OCI-LY1 (cell line): Measurements from ENCODE around the gene S100A10.

Source experiments
- EZH2 ChIP-seq: fragments of 200-600 bp; sonication (generic), shearing (Covaris generic); IDR thresholded peaks from 2 replicates; pipeline ENCODE4 v1.8.0; 2017; ENCODE audit warnings: borderline replicate concordance, mixed run types, mild to moderate bottlenecking, antibody characterized with exemption, low read length, moderate library complexity, mixed read lengths
- TF ChIP-seq, protein P1 (sequence below): fragments of 200-600 bp; sonication (generic), shearing (Covaris generic); IDR thresholded peaks from 2 replicates; pipeline ENCODE4 v1.5.1; 2017; ENCODE audit warnings: mild to moderate bottlenecking, antibody characterized with exemption, low read length, moderate library complexity, mixed read lengths

DNA sequence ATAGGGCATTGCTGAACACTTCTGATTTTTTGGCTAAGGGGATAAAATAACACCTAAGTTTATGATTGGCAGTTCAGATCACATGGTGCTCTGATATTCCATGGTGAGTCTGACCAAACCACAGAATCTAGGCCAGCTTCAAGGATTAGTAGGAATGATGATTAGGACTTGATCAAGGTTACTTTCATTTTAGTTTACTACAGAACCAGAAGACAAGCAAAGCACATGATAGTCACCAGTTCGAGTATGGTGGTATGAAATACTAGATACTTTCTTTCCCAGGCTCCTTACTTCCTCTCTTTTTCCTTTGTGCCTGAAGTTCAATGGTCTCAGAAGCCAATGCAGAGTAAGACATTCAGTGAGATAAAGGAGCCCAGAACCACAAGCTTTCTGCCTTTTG is 26.6 kb downstream of the S100A10 start:
- no peak for TF ChIP-seq EZH2
- TF ChIP-seq, protein P1, sequence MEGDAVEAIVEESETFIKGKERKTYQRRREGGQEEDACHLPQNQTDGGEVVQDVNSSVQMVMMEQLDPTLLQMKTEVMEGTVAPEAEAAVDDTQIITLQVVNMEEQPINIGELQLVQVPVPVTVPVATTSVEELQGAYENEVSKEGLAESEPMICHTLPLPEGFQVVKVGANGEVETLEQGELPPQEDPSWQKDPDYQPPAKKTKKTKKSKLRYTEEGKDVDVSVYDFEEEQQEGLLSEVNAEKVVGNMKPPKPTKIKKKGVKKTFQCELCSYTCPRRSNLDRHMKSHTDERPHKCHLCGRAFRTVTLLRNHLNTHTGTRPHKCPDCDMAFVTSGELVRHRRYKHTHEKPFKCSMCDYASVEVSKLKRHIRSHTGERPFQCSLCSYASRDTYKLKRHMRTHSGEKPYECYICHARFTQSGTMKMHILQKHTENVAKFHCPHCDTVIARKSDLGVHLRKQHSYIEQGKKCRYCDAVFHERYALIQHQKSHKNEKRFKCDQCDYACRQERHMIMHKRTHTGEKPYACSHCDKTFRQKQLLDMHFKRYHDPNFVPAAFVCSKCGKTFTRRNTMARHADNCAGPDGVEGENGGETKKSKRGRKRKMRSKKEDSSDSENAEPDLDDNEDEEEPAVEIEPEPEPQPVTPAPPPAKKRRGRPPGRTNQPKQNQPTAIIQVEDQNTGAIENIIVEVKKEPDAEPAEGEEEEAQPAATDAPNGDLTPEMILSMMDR = no peak
